ENCODE results near the gene PITHD1.
"Not testable (repeated sequence)": the region's sequence is repeated elsewhere in the genome, so short reads cannot be mapped to it uniquely, and the experiment has no call there.

Gene PITHD1

DNA sequence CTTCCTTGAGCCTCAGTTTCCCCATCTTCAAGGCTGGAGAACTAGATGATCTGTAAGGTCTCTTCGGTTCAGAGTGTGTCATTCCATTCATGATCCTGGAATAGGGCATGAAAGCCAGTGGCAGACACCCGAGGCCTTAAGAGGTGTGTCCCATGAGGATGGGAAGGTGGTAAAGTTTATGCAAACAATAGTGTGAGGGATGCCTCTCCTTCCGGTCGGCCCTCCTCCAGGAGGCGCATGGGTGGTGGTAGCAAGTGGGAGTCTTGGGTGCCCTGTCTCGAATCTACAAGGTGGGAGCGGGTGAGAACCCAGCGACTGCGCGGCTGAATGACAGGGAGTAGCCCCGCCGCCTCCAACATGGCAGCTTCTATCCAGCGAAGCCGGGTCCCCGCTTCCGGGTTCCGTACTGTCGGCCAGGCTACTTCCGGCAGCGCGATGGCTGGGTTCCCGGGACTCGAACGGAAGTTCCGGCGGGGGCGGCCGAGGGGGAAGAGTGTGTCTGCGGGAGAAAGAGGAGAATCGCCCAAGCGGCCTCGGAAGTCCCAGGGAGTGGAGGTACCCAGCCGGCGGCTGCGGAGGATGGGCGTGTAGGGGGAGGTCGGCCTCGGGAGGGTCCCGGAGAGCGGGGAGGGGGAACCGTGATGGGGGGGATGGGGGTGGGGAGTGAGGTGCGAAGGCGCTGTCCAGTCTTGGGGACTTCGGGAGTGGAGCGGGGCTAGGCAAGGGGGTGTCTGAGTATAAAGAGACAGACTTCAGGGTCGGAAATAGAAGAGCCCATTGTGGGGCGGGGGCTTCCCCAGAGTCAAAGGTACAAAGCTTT, 12.7 kb downstream of the PITHD1 start, which contains the start of gene LYPLA2:
Gene LYPLA2 (plus strand): TSS at position 450 of the 820 bp plus-strand sequence. CDS start 1,538 bp downstream, outside the sequence.
- Mint-ChIP-seq H3K4me3 (peak within 1 kb of the TSS; percentile 92), H3K27ac (peak within 1 kb of the TSS; percentile 95), H3K27me3 (ENCODE audit: low read depth) (no peaks in the 10 kb centered on the region), H3K36me3 (ENCODE audit: low read depth) (peaks cover 41% of the 10 kb centered on the region), H3K9me3 (no peaks in the 10 kb centered on the region), H3K4me1 (ENCODE audit: low read depth) (peaks cover 12% of the 10 kb centered on the region)
- DNase-seq (ENCODE audit: low spot score) = peak; percentile 89

DNA sequence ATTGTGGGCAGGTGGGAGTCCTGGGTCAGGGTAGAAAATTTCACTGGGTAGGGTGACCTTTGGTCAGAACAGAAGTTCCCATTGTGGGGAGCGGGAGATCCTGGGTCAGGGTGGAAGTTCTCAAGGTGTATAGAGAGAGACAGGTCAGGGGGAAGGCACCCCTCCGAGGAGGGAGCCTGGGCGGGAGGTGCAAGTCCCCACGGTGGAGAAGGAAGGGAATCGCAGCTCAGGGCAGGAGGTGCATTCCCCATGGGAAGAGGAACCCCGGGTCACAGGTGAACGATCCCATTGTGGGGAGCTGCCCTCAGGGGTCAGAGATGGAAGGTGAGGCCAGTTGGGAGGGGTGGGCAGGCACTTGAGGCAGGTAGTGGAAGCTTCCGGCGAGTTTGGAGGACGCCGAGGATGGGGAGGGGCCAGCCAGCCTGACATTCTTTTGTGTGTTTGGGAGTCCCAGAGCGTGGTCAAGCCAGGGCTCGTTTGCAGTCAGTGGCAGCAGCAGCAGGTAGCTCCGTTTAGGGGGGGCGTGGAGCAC, 13.4 kb downstream of the PITHD1 start:
- no peak for DNase-seq (ENCODE audit: low spot score)
- Mint-ChIP-seq H3K27ac (peak overlapping the region; percentile 95), H3K36me3 (ENCODE audit: low read depth) (peaks cover 36% of the 10 kb centered on the region), H3K4me3 (peak overlapping the region; percentile 92), H3K4me1 (ENCODE audit: low read depth) (peaks cover 12% of the 10 kb centered on the region), H3K9me3 (no peaks in the 10 kb centered on the region), H3K27me3 (ENCODE audit: low read depth) (no peaks in the 10 kb centered on the region)

DNA sequence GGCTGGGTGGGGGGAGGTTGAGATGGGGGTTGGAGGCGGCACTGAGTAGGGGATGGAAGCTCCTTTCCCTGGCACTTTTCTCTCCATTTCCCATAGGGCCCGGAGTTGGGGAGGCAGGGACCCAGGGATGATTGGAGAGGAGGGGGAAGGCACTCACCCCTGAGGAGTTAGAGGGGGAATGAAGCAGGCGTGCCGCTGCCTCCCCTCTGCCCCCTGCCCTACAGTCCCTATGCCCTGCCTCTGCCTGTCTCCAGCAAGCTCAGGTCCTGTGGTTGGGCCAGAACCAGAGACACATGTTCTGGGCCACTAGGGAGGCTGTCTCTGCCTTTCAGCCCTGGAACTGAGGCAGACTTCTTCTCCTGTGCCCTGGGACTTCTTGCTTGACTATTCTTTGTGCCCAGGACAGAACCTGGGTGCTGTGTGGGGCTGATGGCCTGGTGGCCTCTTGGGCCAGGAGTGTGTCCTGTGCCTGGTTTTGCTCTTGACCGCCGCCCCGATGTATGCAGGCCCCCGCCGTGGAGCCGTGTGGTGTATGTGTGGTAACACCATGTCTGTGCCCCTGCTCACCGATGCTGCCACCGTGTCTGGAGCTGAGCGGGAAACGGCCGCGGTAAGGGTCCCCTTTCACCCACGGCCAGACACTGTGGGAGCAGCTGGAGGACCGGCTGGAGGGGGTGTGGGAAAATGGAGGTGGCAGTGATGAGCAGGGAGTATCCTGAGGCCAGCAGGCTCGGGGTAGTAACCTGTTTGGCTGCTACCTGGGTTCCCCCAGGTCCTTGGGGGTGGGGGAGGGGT, 14.1 kb downstream of the PITHD1 start:
- Mint-ChIP-seq H3K4me1 (ENCODE audit: low read depth) (peaks cover 12% of the 10 kb centered on the region), H3K4me3 (peak overlapping the region; percentile 92), H3K9me3 (no peaks in the 10 kb centered on the region), H3K27me3 (ENCODE audit: low read depth) (no peaks in the 10 kb centered on the region), H3K27ac (peak overlapping the region; percentile 95), H3K36me3 (ENCODE audit: low read depth) (peaks cover 30% of the 10 kb centered on the region)
- DNase-seq (ENCODE audit: low spot score) = no peak

DNA sequence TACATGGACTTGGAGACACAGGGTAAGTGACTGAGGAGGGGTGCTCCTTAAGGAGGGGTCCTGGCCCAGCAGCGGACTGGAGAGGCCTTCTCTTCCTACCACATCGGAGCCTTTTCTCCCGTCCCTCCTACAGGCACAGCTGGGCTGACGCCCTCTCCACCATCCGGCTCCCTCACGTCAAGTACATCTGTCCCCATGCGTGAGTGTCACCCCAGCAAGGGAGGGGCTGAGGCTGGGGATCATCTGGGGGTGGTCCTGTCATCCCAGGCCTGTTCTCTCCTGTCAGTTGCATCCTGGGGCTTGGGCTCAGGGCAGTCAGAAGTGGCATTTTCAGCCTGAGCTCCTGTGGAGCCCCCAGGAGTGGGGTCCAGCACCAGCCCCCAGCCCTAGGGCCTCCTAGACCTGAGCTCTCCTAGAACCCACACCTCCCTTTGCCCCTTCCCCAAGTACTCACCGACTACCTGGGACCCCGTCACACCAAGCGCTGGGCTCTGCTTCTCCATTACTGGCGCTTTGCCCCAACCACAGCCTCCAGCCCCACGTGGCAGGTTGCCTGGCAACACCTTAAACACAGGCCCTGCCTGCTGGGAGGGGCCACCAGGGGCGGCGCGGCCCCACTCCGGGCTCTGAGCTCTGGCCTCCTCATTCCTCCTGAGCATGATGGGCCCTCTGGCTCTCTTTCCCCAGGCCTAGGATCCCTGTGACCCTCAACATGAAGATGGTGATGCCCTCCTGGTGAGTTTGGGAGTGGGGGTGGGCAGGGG, 15.0 kb downstream of the PITHD1 start:
- Mint-ChIP-seq H3K27me3 (ENCODE audit: low read depth) (no peaks in the 10 kb centered on the region), H3K36me3 (ENCODE audit: low read depth) (peaks cover 24% of the 10 kb centered on the region), H3K9me3 (no peaks in the 10 kb centered on the region), H3K4me1 (ENCODE audit: low read depth) (peaks cover 12% of the 10 kb centered on the region), H3K4me3 (peak overlapping the region; percentile 21), H3K27ac (no peak overlapping the region)
- DNase-seq (ENCODE audit: low spot score) = no peak

DNA sequence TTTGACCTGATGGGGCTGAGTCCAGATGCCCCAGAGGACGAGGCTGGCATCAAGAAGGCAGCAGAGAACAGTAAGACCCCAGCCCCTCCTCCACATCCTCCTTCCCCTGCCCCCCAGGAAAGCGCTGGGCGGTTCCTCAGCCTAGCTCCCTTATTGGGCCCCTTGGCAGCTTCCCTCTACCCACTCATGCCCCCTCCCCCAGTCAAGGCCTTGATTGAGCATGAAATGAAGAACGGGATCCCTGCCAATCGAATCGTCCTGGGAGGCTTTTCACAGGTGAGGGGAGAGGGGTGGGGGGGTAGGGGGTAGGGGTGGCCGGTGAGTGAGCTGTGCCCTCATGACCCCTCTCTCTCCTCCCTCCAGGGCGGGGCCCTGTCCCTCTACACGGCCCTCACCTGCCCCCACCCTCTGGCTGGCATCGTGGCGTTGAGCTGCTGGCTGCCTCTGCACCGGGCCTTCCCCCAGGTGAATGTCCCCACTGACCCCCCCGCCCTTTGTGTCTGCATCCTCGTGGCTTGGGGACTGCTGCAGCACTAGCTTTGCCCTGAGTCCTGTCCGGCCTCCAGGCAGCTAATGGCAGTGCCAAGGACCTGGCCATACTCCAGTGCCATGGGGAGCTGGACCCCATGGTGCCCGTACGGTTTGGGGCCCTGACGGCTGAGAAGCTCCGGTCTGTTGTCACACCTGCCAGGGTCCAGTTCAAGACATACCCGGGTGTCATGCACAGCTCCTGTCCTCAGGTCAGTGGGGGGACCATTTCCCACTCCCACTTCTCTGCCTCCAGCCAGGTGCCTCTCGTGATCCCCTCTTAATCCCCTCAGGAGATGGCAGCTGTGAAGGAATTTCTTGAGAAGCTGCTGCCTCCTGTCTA, 15.9 kb downstream of the PITHD1 start:
- H3K9me3 Mint-ChIP-seq = no peaks in the 10 kb centered on the region
- H3K4me3 Mint-ChIP-seq = no peak overlapping the region
- no peak for DNase-seq (ENCODE audit: low spot score)
- peaks cover 23% of the 10 kb centered on the region for H3K36me3 Mint-ChIP-seq (ENCODE audit: low read depth)
- H3K27me3 Mint-ChIP-seq (ENCODE audit: low read depth) = no peaks in the 10 kb centered on the region
- H3K4me1 Mint-ChIP-seq (ENCODE audit: low read depth) = peaks cover 14% of the 10 kb centered on the region
- H3K27ac Mint-ChIP-seq = no peak overlapping the region

DNA sequence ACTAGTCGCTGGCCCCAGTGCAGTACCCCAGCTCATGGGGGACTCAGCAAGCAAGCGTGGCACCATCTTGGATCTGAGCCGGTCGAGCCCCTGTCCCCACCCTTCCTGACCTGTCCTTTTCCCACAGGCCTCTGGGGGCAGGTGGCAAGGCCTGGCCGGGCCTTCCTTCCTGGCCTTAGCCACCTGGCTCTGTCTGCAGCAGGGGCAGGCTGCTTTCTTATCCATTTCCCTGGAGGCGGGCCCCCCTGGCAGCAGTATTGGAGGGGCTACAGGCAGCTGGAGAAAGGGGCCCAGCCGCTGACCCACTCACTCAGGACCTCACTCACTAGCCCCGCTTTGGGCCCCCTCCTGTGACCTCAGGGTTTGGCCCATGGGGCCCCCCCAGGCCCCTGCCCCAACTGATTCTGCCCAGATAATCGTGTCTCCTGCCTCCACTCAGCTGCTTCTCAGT, 16.5 kb downstream of the PITHD1 start:
- peaks cover 19% of the 10 kb centered on the region for H3K4me1 Mint-ChIP-seq (ENCODE audit: low read depth)
- H3K27ac Mint-ChIP-seq; DNase-seq (ENCODE audit: low spot score); H3K27me3 Mint-ChIP-seq (ENCODE audit: low read depth); H3K4me3 Mint-ChIP-seq; H3K9me3 Mint-ChIP-seq: not testable (repeated sequence)
- H3K36me3 Mint-ChIP-seq (ENCODE audit: low read depth) = peaks cover 21% of the 10 kb centered on the region

DNA sequence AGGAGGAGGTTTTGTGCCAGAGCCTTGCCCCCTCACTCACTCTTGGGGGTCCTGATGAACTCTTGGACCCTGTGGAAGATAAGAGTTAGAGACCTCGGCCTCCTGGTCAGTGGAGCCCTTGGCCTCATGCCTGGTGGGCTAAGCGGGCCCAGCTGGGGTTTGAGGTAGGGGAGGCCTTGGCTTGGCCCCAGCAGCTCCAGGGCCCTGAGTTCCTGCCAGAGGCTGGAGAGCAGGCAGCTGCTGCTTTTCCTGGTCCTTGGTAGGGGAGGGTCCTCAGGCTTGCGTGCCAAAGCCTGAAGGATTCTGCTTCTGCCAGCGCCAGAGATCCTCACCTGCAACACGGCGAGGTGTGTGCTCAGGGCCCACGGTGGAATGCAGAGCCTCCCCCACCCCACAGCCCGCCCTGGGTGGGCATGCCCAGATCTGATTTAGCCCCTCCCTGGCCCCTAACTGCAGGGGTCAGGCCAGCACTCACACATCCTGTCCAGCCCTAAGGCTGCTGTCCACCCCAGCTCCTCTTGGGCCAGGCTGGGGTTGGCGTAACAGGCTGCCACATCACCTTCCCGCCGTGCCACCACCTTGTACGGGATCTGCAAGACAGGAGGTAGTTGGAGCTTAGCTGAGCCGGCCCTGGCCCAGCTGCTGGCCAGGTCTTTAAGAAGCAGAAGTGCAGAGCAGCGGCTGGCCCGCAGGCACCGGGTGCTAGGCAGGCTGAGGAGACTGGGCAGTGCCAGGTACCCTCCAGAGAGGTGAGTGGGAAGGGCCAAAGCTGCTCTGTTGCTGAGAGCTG, 17.7 kb downstream of the PITHD1 start:
- DNase-seq (ENCODE audit: low spot score) = no peak
- Mint-ChIP-seq H3K4me1 (ENCODE audit: low read depth) (peaks cover 16% of the 10 kb centered on the region), H3K27ac (no peak overlapping the region), H3K27me3 (ENCODE audit: low read depth) (no peaks in the 10 kb centered on the region), H3K4me3 (no peak overlapping the region), H3K9me3 (no peaks in the 10 kb centered on the region), H3K36me3 (ENCODE audit: low read depth) (peaks cover 21% of the 10 kb centered on the region)

DNA sequence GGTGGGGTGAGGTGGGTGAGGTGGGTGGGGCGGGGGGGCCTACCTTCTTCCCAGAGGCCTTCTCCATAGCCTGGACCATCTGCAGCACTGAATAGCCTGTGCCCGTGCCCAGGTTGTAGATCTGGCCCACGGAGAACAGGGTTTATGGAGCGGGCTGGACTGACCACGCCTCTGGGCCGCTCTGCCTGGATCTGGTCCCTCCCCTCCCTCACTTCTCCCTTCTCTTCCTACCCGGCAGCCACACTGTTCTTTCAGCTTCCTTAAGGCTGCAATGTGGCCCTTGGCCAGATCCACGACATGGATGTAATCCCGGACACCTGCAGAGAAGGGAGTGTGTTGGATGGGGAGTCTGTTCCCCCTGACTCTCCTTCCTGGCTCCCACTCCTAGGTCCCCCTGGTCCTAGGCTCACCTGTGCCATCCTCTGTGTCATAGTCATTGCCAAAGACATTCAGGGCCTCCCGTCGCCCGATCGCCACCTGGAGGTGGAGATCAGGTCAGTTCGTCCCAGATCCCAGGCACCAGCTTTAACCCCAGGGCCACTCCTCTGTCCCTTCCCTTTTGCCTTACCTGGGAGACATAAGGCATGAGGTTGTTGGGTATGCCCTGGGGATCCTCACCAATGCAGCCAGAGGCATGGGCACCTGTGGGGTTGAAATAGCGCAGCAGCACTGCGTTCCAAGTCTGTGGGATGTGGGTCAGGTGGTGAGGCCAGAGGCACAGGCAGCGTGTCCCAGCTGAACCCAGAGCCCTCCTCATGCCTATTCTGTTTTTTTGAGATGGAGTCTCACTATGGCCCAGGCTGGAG, 18.5 kb downstream of the PITHD1 start:
- Mint-ChIP-seq H3K4me3 (no peak overlapping the region), H3K9me3 (no peaks in the 10 kb centered on the region), H3K36me3 (ENCODE audit: low read depth) (peaks cover 16% of the 10 kb centered on the region), H3K27me3 (ENCODE audit: low read depth) (no peaks in the 10 kb centered on the region), H3K27ac (no peak overlapping the region), H3K4me1 (ENCODE audit: low read depth) (peaks cover 15% of the 10 kb centered on the region)
- DNase-seq (ENCODE audit: low spot score) = no peak

DNA sequence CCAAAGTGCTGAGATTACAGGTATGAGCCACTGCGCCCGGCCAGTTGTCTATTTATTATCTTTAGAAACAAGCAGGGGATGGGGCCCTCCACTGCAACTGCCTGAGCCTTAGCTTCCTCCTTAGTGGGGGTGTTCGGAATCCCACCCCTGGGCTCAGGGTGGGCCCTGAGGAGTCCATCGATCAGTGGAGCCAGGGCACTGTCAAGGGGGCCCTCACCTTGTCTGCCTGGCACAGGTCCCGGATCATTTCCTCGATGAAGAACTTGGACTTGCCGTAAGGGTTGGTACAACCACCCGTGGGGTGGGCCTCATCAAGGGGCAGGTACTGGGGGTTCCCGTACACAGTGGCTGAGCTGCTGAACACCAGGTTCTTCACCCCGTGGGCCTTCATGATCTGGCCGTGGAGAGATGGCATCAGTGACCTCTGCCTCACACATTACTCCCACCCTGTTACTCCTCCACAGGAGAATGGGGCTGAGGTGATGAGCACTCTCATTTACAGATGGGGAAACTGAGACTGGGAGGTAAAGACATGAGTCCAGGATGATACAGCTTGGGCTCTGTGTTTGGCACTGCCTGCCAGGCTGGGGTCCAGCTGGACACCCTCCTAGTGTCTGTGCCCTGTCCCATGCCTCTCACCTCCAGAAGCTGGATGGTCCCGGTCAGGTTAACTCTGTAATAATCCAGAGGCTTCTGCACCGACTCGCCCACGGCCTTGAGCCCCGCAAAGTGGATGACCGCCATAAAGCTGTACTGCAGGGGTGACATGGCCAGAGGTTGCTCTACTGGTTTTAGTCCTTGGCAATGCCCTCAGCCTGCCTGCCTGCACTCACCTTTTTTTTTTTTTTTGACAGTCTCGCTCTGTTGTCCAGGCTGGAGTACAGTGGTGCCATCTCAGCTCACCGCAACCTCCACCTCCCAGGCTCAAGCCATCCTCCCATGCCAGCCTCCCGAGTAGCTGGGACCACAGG, 19.5 kb downstream of the PITHD1 start:
- Mint-ChIP-seq H3K36me3 (ENCODE audit: low read depth) (peaks cover 15% of the 10 kb centered on the region), H3K27ac (no peak overlapping the region), H3K4me1 (ENCODE audit: low read depth) (peaks cover 14% of the 10 kb centered on the region), H3K9me3 (no peaks in the 10 kb centered on the region), H3K4me3 (no peak overlapping the region), H3K27me3 (ENCODE audit: low read depth) (no peaks in the 10 kb centered on the region)
- no peak for DNase-seq (ENCODE audit: low spot score)

DNA sequence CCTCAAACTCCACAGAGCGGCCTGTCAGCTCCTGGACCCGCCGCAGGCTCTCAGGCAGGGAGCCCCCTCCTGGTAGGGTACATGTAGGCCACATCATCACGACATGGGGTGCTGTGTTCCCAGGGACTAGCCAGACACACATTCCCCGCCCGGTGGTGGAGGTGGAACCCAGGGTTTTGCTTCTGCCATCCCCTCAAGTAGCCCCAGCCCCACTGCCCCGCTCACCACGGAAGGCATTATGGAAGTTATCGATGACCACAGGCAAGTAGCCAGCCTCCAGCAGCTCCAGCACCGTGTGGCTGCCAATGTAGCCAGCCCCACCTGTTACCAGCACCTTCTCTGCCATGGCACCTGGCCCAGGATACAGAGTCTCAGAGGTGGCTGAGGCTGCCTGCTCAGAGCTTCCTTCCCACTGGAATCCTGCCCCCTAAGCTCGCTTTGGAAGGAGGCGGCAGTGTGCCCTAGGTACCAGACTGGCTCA, 20.5 kb downstream of the PITHD1 start:
- Mint-ChIP-seq H3K36me3 (ENCODE audit: low read depth) (peaks cover 11% of the 10 kb centered on the region), H3K9me3 (no peaks in the 10 kb centered on the region), H3K4me3 (peak overlapping the region; percentile 28), H3K4me1 (ENCODE audit: low read depth) (peaks cover 14% of the 10 kb centered on the region), H3K27ac (peak overlapping the region; percentile 95), H3K27me3 (ENCODE audit: low read depth) (no peaks in the 10 kb centered on the region)
- no peak for DNase-seq (ENCODE audit: low spot score)

DNA sequence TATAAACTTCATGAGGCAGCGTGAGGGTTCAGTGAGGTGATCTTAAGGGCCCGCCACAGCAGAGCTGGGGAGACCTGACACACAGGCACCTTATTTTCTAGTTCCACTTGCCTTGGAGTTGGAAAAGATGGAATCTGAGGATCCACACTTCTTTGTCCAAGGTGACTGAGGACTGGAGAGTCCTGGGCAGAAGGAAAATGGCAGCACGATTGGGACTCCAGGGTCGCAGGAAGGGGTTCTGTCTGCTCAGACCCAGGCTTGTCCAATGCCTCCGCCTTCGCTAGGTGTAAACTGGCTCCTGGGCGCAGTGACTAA, 21.0 kb downstream of the PITHD1 start:
- H3K9me3 Mint-ChIP-seq = no peaks in the 10 kb centered on the region
- peak overlapping the region; percentile 95 for H3K27ac Mint-ChIP-seq

More for the DNA sequence above, 21.0 kb downstream of the PITHD1 start:
- no peak for DNase-seq (ENCODE audit: low spot score)
- Mint-ChIP-seq H3K4me3 (peak overlapping the region; percentile 97), H3K4me1 (ENCODE audit: low read depth) (peaks cover 14% of the 10 kb centered on the region), H3K27me3 (ENCODE audit: low read depth) (no peaks in the 10 kb centered on the region), H3K36me3 (ENCODE audit: low read depth) (peaks cover 11% of the 10 kb centered on the region)
